Measurements from ENCODE around the gene SFXN5. TPM values are rescaled to one million over a fixed set of nuclear protein-coding genes. Genes with fewer than 3 reads are reported as not detected.

Gene SFXN5
- polyA plus RNA-seq, 1 donor (not counting 4 experiments of a cell fraction or from before 2014, with no cell fraction given), result 6.3 TPM

DNA sequence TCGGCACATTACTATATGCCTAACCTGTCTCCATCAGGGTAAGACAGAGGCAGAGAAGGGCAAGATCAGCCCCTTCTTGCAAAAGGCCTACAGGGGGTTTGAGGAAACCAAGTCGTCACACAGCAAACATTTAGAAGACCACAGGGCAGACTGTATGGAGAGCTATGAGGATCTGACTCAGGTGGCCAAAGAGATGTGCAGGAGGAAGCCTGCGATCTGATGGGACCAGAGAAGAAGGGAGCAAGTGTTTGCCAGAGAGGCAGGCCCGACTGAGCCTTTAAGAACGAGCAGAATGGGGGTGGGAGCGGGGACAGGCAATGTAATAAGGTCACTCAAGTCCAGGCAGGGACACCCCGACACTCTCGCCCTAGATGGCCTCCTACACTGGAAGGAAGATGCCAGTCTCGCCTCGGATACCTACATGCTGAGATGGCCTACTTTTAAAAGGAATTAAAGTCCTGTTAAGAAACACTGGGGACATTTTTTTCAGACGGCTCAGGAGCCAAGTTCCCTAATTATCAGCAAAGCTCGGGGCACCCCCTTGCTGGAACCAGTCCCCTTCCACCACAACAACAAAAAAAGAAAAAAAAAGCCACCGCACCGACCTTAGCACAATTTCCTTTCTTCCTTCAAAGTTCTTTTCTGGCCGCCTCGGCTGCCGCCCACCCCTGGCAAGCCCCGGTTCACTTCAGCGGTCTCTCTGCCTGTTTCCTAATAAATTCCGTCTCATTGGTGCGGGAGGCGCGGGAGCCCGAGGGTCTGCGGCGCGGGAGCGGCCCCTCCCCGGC, 1.5 kb downstream of the SFXN5 start:
- Histone ChIP-seq H3K27ac (ENCODE audit: control insufficient read depth, insufficient read depth, low read length) (peak overlapping the region; percentile 36), H3K9me3 (ENCODE audit: control insufficient read depth, low read depth, low read length) (no peaks in the 10 kb centered on the region), H2AFZ (ENCODE audit: control insufficient read depth, low read length) (peak overlapping the region; percentile 4), H3K36me3 (ENCODE audit: control insufficient read depth in 2 of 2, extremely low read depth in 1 of 2, insufficient read depth in 2 of 2, low read length in 2 of 2) (peaks cover 7 to 10% of the 10 kb centered on the region in 2 experiments), H3K4me2 (ENCODE audit: control insufficient read depth, extremely low read depth, insufficient read depth, low read depth, low read length) (peak overlapping the region; percentile 89), H4K20me1 (ENCODE audit: control insufficient read depth, extremely low read depth, insufficient read depth, low read length) (no peaks in the 10 kb centered on the region), H3K9me1 (ENCODE audit: control insufficient read depth, extremely low read depth, insufficient read depth, low read length) (no peaks in the 10 kb centered on the region), H3K4me1 (ENCODE audit: control insufficient read depth, extremely low read depth, insufficient read depth, low read length) (peaks cover 34% of the 10 kb centered on the region), H3K79me2 (ENCODE audit: control insufficient read depth, insufficient read depth, low read length) (no peaks in the 10 kb centered on the region), H3K27me3 (ENCODE audit: control insufficient read depth, extremely low read depth, insufficient read depth, low read length) (no peaks in the 10 kb centered on the region), H3K9ac (ENCODE audit: control insufficient read depth, extremely low read depth, insufficient read depth, low read length) (peak overlapping the region; percentile 89), H3K4me3 (ENCODE audit: control insufficient read depth in 2 of 3, extremely low read depth in 1 of 3, insufficient read depth in 2 of 3, low read depth in 1 of 3, low read length in 3 of 3) (peak overlapping the region; percentile 64 to 86 (median 83))
- TF ChIP-seq EZH2 (IDR thresholded peaks at IDR 0.05; ENCODE audit: low read length), result no peak
- TF ChIP-seq, protein P1, sequence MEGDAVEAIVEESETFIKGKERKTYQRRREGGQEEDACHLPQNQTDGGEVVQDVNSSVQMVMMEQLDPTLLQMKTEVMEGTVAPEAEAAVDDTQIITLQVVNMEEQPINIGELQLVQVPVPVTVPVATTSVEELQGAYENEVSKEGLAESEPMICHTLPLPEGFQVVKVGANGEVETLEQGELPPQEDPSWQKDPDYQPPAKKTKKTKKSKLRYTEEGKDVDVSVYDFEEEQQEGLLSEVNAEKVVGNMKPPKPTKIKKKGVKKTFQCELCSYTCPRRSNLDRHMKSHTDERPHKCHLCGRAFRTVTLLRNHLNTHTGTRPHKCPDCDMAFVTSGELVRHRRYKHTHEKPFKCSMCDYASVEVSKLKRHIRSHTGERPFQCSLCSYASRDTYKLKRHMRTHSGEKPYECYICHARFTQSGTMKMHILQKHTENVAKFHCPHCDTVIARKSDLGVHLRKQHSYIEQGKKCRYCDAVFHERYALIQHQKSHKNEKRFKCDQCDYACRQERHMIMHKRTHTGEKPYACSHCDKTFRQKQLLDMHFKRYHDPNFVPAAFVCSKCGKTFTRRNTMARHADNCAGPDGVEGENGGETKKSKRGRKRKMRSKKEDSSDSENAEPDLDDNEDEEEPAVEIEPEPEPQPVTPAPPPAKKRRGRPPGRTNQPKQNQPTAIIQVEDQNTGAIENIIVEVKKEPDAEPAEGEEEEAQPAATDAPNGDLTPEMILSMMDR (optimal IDR thresholded peaks at IDR 0.05 in 1 of 3, IDR thresholded peaks at IDR 0.05 in 1 of 3, conservative IDR thresholded peaks at IDR 0.05 in 1 of 3; ENCODE audit: extremely low read depth in 1 of 3, insufficient read depth in 2 of 3, low read length in 3 of 3), result no peak
- FAIRE-seq (no peak), DNase-seq (ENCODE audit: low read depth, low spot score) (no peak)
- dilution Hi-C loops (cut with MboI; ENCODE audit: extremely low pct_ligation_motif_present, low sequenced_read_pairs), result no loop called here

DNA sequence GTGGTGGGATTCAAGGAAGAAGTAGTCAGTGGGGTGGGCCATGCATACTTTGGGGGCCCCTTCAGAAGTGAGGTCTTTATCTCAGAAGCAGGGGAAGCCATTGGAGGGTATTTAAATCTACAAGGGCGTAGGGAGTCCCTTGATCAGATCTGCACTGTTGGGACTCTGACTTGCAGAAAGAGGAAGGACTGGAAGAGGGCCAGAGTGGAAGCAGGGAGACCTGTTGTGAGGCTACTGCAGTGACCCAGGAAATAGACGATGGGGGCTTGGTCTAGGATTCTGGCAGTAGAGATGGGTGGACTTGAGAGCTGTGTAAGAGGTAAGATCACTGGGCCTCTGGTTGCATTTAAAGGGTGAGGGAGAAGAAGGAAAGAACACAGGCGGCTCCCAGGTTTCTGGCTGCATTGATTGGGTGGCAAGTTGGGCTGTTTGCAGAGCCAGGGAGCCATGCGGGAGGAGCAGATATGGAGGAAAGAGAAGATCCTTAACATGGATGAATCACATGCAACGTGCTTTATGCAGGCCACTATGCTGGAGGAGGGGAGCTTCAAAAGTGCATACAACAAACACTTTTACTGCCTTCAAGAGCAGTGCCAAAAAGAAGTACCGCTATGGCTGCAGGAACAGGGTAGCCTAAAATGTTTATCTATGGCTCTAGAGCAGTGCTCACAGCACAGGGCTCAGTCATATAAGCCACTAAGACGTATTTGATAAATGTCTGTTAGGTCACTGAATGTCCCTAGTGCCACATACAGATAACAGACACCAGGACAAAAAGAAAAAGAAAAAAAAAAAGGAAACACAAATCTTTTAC, 2.3 kb downstream of the SFXN5 start:
- TF ChIP-seq EZH2 (IDR thresholded peaks at IDR 0.05; ENCODE audit: low read length), result no peak
- TF ChIP-seq, protein P1 (optimal IDR thresholded peaks at IDR 0.05 in 1 of 3, IDR thresholded peaks at IDR 0.05 in 1 of 3, conservative IDR thresholded peaks at IDR 0.05 in 1 of 3; ENCODE audit: extremely low read depth in 1 of 3, insufficient read depth in 2 of 3, low read length in 3 of 3), result no peak
- no peak overlapping the region for H2AFZ ChIP-seq (ENCODE audit: control insufficient read depth, low read length)
- H3K4me3 ChIP-seq (ENCODE audit: control insufficient read depth in 2 of 3, extremely low read depth in 1 of 3, insufficient read depth in 2 of 3, low read depth in 1 of 3, low read length in 3 of 3), result peak overlapping the region in 1 of 3 experiments; percentile 86
- no peak overlapping the region for H3K27ac ChIP-seq (ENCODE audit: control insufficient read depth, insufficient read depth, low read length)
- no peaks in the 10 kb centered on the region for H3K79me2 ChIP-seq (ENCODE audit: control insufficient read depth, insufficient read depth, low read length)
- H3K4me1 ChIP-seq (ENCODE audit: control insufficient read depth, extremely low read depth, insufficient read depth, low read length), result peaks cover 39% of the 10 kb centered on the region
- FAIRE-seq (no peak), DNase-seq (ENCODE audit: low read depth, low spot score) (no peak)
- dilution Hi-C loops (cut with MboI; ENCODE audit: extremely low pct_ligation_motif_present, low sequenced_read_pairs), result no loop called here
- H3K9me3 ChIP-seq (ENCODE audit: control insufficient read depth, low read depth, low read length), result no peaks in the 10 kb centered on the region
- no peaks in the 10 kb centered on the region for H3K27me3 ChIP-seq (ENCODE audit: control insufficient read depth, extremely low read depth, insufficient read depth, low read length)
- H3K9me1 ChIP-seq (ENCODE audit: control insufficient read depth, extremely low read depth, insufficient read depth, low read length), result no peaks in the 10 kb centered on the region
- peak overlapping the region; percentile 89 for H3K9ac ChIP-seq (ENCODE audit: control insufficient read depth, extremely low read depth, insufficient read depth, low read length)
- peaks cover 5 to 7% of the 10 kb centered on the region in 2 experiments for H3K36me3 ChIP-seq (ENCODE audit: control insufficient read depth in 2 of 2, extremely low read depth in 1 of 2, insufficient read depth in 2 of 2, low read length in 2 of 2)
- no peaks in the 10 kb centered on the region for H4K20me1 ChIP-seq (ENCODE audit: control insufficient read depth, extremely low read depth, insufficient read depth, low read length)
- H3K4me2 ChIP-seq (ENCODE audit: control insufficient read depth, extremely low read depth, insufficient read depth, low read depth, low read length), result peak overlapping the region; percentile 89
